GM12878 (cell line): ENCODE measurements around the gene SMIM1. TPM values are rescaled to one million over a fixed set of nuclear protein-coding genes. Genes with fewer than 3 reads are reported as not detected.

Experiments
- FOXK2 ChIP-seq: fragments of 450-650 bp; IDR thresholded peaks from 2 replicates; pipeline ENCODE4 v1.6.1; 2017; ENCODE audit warnings: mild to moderate bottlenecking, moderate library complexity
- STAT1 ChIP-seq: fragments of 450-650 bp; conservative IDR thresholded peaks from 2 replicates; pipeline ENCODE4 v1.6.1; 2014; ENCODE audit warnings: antibody characterized with exemption, mild to moderate bottlenecking
- polyA plus RNA-seq, 11 experiments: library from polyadenylated mRNA; depleted of rRNA in 4 of 11; unstranded in 6 of 11; stranded (reverse) in 5 of 11; fragments of >200 nt; fragmentation: Nextera tagmentation in 4 of 11; fragmentation: Illumina TruSeq in 1 of 11; extraction: Ambion mirVana in 4 of 11; extraction: Trizol in 1 of 11; gene quantifications; 1 replicate in 1 of 11; 2 replicates in 10 of 11; pipeline versions ENCODE4 v1.2.1 to v1.2.3, GENCODE V29; 2011 to 2016; ENCODE audit warnings: inconsistent platforms in 2 of 11, missing spikeins in 2 of 11, low read depth in 1 of 11
- total RNA-seq, 4 experiments: library from RNA; depleted of rRNA in 3 of 4; stranded (reverse); fragments of >200 nt in 3 of 4; fragmentation: Illumina TruSeq in 1 of 4; extraction: Trizol in 1 of 4; gene quantifications; 2 replicates each; pipeline versions ENCODE4 v1.2.1 to v1.2.3, GENCODE V29; 2013 to 2021
- TF ChIP-seq, protein P1 (sequence below): IDR thresholded peaks from 2 replicates; pipeline ENCODE4 v1.6.1; 2012; ENCODE audit warnings: low read depth, low read length, improper control_type of control experiment
- TF ChIP-seq, protein P2 (sequence below): fragments of 450-650 bp; IDR thresholded peaks from 2 replicates; pipeline ENCODE4 v1.6.1; 2016; ENCODE audit warnings: mild to moderate bottlenecking, moderate library complexity, borderline replicate concordance
- TF ChIP-seq, protein P3 (sequence below): IDR thresholded peaks from 2 replicates; pipeline ENCODE4 v1.6.1; 2012; ENCODE audit warnings: improper control_type of control experiment, low read depth, low read length; ENCODE audit not compliant: insufficient replicate concordance

The SMIM1 gene
- total and polyA plus RNA-seq, 10 of the 15 experiments (the other 5 are each of a cell fraction or from before 2014, with no cell fraction given) = 0.30 to 0.37 TPM; not detected in 8

DNA sequence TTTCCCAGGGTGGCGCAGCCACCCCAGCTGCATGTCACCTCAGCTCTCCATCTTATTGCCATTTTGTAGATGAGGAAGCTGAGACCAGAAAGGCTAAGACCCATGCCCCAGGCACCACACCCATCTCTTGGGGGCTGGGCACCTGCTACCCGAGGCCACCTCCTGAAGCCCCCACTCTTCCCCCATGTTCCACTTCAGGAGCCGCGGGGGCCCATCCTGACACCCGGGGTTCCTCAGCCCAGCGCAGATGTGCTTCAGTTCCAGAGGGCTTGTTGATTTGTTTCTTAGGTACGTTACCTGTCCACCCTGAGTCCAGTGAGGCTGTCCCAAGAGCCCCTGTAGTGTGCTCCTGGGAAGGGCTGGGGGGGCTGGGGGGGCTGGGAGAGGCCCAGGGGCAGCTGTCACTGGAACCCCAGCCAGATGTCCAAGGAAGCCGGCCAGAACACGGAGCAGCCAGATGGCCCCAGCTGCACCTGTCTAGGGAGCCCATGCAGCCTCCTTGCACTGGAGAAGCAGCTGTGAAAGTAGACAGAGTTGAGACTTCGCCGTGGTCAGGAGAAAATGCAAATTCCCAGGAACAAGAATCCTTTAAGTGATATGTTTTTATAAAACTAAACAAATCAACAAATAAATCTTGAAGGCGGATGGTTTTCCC is 37.4 kb upstream of the SMIM1 start (continued):
- TF ChIP-seq, protein P1, sequence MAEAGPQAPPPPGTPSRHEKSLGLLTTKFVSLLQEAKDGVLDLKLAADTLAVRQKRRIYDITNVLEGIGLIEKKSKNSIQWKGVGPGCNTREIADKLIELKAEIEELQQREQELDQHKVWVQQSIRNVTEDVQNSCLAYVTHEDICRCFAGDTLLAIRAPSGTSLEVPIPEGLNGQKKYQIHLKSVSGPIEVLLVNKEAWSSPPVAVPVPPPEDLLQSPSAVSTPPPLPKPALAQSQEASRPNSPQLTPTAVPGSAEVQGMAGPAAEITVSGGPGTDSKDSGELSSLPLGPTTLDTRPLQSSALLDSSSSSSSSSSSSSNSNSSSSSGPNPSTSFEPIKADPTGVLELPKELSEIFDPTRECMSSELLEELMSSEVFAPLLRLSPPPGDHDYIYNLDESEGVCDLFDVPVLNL = no peak
- TF ChIP-seq, protein P2, sequence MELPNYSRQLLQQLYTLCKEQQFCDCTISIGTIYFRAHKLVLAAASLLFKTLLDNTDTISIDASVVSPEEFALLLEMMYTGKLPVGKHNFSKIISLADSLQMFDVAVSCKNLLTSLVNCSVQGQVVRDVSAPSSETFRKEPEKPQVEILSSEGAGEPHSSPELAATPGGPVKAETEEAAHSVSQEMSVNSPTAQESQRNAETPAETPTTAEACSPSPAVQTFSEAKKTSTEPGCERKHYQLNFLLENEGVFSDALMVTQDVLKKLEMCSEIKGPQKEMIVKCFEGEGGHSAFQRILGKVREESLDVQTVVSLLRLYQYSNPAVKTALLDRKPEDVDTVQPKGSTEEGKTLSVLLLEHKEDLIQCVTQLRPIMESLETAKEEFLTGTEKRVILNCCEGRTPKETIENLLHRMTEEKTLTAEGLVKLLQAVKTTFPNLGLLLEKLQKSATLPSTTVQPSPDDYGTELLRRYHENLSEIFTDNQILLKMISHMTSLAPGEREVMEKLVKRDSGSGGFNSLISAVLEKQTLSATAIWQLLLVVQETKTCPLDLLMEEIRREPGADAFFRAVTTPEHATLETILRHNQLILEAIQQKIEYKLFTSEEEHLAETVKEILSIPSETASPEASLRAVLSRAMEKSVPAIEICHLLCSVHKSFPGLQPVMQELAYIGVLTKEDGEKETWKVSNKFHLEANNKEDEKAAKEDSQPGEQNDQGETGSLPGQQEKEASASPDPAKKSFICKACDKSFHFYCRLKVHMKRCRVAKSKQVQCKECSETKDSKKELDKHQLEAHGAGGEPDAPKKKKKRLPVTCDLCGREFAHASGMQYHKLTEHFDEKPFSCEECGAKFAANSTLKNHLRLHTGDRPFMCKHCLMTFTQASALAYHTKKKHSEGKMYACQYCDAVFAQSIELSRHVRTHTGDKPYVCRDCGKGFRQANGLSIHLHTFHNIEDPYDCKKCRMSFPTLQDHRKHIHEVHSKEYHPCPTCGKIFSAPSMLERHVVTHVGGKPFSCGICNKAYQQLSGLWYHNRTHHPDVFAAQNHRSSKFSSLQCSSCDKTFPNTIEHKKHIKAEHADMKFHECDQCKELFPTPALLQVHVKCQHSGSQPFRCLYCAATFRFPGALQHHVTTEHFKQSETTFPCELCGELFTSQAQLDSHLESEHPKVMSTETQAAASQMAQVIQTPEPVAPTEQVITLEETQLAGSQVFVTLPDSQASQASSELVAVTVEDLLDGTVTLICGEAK = no peak
- TF ChIP-seq FOXK2 (no peak), STAT1 (no peak)
- TF ChIP-seq, protein P3, sequence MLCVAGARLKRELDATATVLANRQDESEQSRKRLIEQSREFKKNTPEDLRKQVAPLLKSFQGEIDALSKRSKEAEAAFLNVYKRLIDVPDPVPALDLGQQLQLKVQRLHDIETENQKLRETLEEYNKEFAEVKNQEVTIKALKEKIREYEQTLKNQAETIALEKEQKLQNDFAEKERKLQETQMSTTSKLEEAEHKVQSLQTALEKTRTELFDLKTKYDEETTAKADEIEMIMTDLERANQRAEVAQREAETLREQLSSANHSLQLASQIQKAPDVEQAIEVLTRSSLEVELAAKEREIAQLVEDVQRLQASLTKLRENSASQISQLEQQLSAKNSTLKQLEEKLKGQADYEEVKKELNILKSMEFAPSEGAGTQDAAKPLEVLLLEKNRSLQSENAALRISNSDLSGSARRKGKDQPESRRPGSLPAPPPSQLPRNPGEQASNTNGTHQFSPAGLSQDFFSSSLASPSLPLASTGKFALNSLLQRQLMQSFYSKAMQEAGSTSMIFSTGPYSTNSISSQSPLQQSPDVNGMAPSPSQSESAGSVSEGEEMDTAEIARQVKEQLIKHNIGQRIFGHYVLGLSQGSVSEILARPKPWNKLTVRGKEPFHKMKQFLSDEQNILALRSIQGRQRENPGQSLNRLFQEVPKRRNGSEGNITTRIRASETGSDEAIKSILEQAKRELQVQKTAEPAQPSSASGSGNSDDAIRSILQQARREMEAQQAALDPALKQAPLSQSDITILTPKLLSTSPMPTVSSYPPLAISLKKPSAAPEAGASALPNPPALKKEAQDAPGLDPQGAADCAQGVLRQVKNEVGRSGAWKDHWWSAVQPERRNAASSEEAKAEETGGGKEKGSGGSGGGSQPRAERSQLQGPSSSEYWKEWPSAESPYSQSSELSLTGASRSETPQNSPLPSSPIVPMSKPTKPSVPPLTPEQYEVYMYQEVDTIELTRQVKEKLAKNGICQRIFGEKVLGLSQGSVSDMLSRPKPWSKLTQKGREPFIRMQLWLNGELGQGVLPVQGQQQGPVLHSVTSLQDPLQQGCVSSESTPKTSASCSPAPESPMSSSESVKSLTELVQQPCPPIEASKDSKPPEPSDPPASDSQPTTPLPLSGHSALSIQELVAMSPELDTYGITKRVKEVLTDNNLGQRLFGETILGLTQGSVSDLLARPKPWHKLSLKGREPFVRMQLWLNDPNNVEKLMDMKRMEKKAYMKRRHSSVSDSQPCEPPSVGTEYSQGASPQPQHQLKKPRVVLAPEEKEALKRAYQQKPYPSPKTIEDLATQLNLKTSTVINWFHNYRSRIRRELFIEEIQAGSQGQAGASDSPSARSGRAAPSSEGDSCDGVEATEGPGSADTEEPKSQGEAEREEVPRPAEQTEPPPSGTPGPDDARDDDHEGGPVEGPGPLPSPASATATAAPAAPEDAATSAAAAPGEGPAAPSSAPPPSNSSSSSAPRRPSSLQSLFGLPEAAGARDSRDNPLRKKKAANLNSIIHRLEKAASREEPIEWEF = no peak
